A673 (cell line): ENCODE measurements around the gene RPH3AL. TPM values are rescaled to one million over a fixed set of nuclear protein-coding genes. Genes with fewer than 3 reads are reported as not detected.

ENCODE experiments used
- BruUV-seq: library from RNA; stranded (reverse); fragments of 400-500 nt; replicated peaks from 2 replicates; lab custom pipeline; 2021; lab: Mats Ljungman, UMichigan
- CTCF ChIA-PET: fragments of 300-600 bp; sonication (Branson Sonifier 250); formaldehyde crosslinking; loops from one replicate; lab custom pipeline; 2022; ENCODE audit warnings: antibody characterized with exemption; lab: Charles Lee
- POLR2A ChIA-PET: fragments of 300-600 bp; sonication (Branson Sonifier 250); formaldehyde crosslinking; loops from one replicate; lab custom pipeline; 2022; ENCODE audit warnings: antibody characterized with exemption; ENCODE audit not compliant: low non-redundant PET; lab: Charles Lee
- DNase-seq: peaks from one replicate; pipeline ENCODE4 v3.0.0-alpha.2; 2015; ENCODE audit warnings: low spot score
- H3K27ac ChIP-seq: fragments of 200-600 bp; sonication (generic); 2 replicates; pipeline ENCODE4 v1.5.1; 2016; ENCODE audit warnings: mixed run types, low read depth, mild to moderate bottlenecking, mixed read lengths, antibody characterized with exemption, low read length; ENCODE audit not compliant: poor library complexity, severe bottlenecking
- H3K27me3 ChIP-seq: fragments of 200-600 bp; sonication (generic); replicated peaks from 2 replicates; pipeline ENCODE4 v1.6.1; 2017; ENCODE audit warnings: mixed run types, low read depth, mild to moderate bottlenecking, mixed read lengths, antibody characterized with exemption, low read length; ENCODE audit not compliant: insufficient read depth, poor library complexity
- H3K36me3 ChIP-seq: fragments of 200-600 bp; sonication (generic); 2 replicates; pipeline ENCODE4 v1.6.1; 2016; ENCODE audit warnings: mixed run types, mild to moderate bottlenecking, mixed read lengths, antibody characterized with exemption, low read length; ENCODE audit not compliant: insufficient read depth, poor library complexity, severe bottlenecking
- H3K4me1 ChIP-seq: fragments of 200-600 bp; sonication (generic); 2 replicates; pipeline ENCODE4 v1.6.1; 2017; ENCODE audit warnings: mixed run types, mild to moderate bottlenecking, mixed read lengths, antibody characterized with exemption, low read length; ENCODE audit not compliant: insufficient read depth, poor library complexity, severe bottlenecking
- H3K4me3 ChIP-seq: fragments of 200-600 bp; sonication (generic); 2 replicates; pipeline ENCODE4 v1.5.1; 2016; ENCODE audit warnings: low read depth, mixed run types, mild to moderate bottlenecking, mixed read lengths, low read length; ENCODE audit not compliant: poor library complexity, severe bottlenecking
- H3K9me3 ChIP-seq: fragments of 200-600 bp; sonication (generic); 2 replicates; pipeline ENCODE4 v1.6.1; 2016; ENCODE audit warnings: mixed run types, low read depth, mild to moderate bottlenecking, mixed read lengths, antibody characterized with exemption, low read length; ENCODE audit not compliant: poor library complexity, severe bottlenecking
- EZH2 ChIP-seq: fragments of 200-600 bp; sonication (generic); IDR thresholded peaks from 2 replicates; pipeline ENCODE4 v1.6.1; 2017; ENCODE audit warnings: borderline replicate concordance, low read depth, mild to moderate bottlenecking, mixed read lengths, antibody characterized with exemption, low read length; ENCODE audit not compliant: poor library complexity, severe bottlenecking
- intact Hi-C: fragments of 100-400 bp; cut with micrococcal nuclease; formaldehyde crosslinking; loops from one replicate; pipeline ENCODE4 v1.10.0; 2022; ENCODE audit not compliant: unreplicated experiment
- total RNA-seq: library from RNA; stranded (reverse); gene quantifications from 2 replicates; pipeline ENCODE4 v1.2.3, GENCODE V29; 2021
- TF ChIP-seq, protein P1 (sequence below): fragments of 300-800, 200-600 bp; sonication (generic); conservative IDR thresholded peaks from 2 replicates; pipeline ENCODE4 v1.5.1; 2017; ENCODE audit warnings: low read depth, mild to moderate bottlenecking, antibody characterized with exemption, low read length, moderate library complexity, mixed read lengths

The RPH3AL gene
- total RNA-seq, 1 experiment from 2014 or later, result 0.82 TPM

DNA sequence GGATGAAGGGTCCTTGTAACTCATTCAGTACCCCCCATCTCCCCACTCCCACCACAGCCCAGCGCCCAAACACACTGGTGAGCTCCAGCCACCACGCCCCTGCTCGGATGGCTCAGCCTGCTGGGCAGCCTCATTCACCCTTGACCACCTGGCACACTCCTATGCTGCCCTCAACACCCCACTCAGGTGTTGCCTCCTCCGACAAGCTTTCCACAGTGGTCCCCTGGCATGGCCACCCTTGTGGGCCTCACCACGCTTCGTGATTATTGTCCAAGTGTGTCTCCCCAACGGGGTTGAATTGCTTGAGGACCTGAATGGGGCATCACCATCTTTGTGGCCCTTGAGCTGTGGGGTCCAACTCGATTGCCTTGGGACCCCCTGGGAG, 159.2 kb downstream of the RPH3AL start:
- BruUV-seq, result no TSS peak
- no peak for DNase-seq
- TF ChIP-seq EZH2, result no peak
- TF ChIP-seq, protein P1, sequence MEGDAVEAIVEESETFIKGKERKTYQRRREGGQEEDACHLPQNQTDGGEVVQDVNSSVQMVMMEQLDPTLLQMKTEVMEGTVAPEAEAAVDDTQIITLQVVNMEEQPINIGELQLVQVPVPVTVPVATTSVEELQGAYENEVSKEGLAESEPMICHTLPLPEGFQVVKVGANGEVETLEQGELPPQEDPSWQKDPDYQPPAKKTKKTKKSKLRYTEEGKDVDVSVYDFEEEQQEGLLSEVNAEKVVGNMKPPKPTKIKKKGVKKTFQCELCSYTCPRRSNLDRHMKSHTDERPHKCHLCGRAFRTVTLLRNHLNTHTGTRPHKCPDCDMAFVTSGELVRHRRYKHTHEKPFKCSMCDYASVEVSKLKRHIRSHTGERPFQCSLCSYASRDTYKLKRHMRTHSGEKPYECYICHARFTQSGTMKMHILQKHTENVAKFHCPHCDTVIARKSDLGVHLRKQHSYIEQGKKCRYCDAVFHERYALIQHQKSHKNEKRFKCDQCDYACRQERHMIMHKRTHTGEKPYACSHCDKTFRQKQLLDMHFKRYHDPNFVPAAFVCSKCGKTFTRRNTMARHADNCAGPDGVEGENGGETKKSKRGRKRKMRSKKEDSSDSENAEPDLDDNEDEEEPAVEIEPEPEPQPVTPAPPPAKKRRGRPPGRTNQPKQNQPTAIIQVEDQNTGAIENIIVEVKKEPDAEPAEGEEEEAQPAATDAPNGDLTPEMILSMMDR, result no peak
- Histone ChIP-seq H3K27ac (no peak overlapping the region), H3K36me3 (no peaks in the 10 kb centered on the region), H3K27me3 (no peaks in the 10 kb centered on the region), H3K4me1 (peaks cover 10% of the 10 kb centered on the region), H3K9me3 (no peaks in the 10 kb centered on the region), H3K4me3 (no peak overlapping the region)
- POLR2A ChIA-PET, result no interaction called here
- CTCF ChIA-PET, result no interaction called here
- intact Hi-C loops, result no loop called here

DNA sequence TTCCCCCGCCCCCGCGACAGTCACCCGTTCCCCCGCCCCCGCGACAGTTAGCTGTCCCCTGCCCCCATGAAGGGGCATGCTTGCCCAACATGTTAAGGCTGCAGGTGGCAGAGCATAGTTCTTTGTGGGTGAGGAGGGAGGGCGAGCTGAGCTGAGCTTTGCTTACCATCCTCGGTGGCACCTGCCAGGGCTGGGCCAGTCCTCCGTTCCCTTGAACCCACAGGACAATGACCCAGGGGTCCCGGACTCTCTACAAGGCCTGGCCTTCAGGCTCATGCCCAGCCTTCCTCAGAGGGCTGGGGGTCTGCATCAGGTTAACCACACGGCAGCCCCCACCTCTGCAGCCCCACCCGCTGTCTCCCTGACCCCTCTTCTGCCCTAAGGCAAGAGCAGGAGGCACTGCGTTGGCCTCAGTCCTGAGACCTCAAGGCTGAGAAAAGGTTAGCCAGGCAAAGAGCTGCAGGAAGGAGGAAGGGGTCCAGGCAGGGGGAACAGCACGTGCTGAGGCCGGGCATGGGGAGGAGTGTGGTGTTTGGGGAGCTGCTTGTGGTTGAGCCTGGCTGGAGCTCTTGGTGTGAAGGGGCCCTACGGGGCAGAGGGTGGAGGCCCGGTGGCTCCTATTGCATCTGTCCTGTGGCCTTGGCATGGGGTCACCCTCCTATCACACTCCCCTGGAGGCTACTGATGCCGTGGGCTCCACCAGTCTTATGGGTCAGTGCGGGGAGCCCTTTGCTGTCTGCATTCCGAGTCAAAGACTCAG, 159.8 kb downstream of the RPH3AL start:
- POLR2A ChIA-PET, result no interaction called here
- TF ChIP-seq, protein P1, result no peak
- no peak for TF ChIP-seq EZH2
- no peaks in the 10 kb centered on the region for H3K27me3 ChIP-seq
- CTCF ChIA-PET, result no interaction called here
- H3K4me3 ChIP-seq, result no peak overlapping the region
- no peak for DNase-seq
- intact Hi-C loops, result no loop called here
- no peak overlapping the region for H3K27ac ChIP-seq
- no peaks in the 10 kb centered on the region for H3K9me3 ChIP-seq
- H3K36me3 ChIP-seq, result no peaks in the 10 kb centered on the region
- H3K4me1 ChIP-seq, result peaks cover 10% of the 10 kb centered on the region
- BruUV-seq, result no TSS peak

DNA sequence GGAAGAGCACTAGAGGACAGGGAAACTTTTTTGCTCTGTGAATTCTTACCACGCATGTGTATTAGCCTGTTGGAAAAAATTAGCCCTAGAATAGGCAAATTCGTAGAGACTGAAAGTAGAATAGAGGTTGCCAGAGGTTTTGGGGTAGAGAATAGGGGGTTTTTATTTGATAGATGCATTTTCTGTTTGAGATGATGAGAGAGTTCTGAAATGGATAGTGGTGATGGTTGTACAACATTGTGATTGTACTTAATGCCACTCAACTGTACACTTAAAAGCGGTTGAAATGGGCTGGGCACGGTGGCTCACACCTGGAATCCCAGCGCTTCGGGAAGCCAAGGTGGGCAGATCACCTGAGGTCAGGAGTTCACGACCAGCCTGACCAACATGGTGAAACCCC, 163.2 kb downstream of the RPH3AL start:
- Histone ChIP-seq H3K4me3 (no peak overlapping the region), H3K27me3 (no peaks in the 10 kb centered on the region), H3K27ac (no peak overlapping the region), H3K4me1 (no peaks in the 10 kb centered on the region), H3K9me3 (no peaks in the 10 kb centered on the region), H3K36me3 (no peaks in the 10 kb centered on the region)
- no peak for DNase-seq
- CTCF ChIA-PET, result no interaction called here
- no TSS peak for BruUV-seq
- POLR2A ChIA-PET, result no interaction called here
- no peak for TF ChIP-seq EZH2
- TF ChIP-seq, protein P1, result no peak
- intact Hi-C loops, result no loop called here
